SK-N-SH (cell line): ENCODE results near the gene CDK15.

Source experiments
- CTCF ChIP-seq: fragments of 200-600 bp; sonication (generic); IDR thresholded peaks from 2 replicates; pipeline ENCODE4 v1.6.1; 2017; ENCODE audit warnings: antibody characterized with exemption, mild to moderate bottlenecking, moderate library complexity
- EP300 ChIP-seq, 2 experiments: IDR thresholded peaks; 2 replicates each; pipeline versions ENCODE4 v1.4.0 to v1.6.1; 2012; ENCODE audit warnings: borderline replicate concordance in 1 of 2, low read depth in 1 of 2, low read length in 1 of 2
- FOXJ3 ChIP-seq: sonication (generic); formaldehyde crosslinking; IDR thresholded peaks from 2 replicates; pipeline ENCODE4 v1.5.1; 2020; ENCODE audit warnings: mild to moderate bottlenecking, missing genetic modification reagents
- FOXM1 ChIP-seq: IDR thresholded peaks from 2 replicates; pipeline ENCODE4 v1.4.0; 2012; ENCODE audit warnings: low read depth, mild to moderate bottlenecking
- GABPA ChIP-seq: IDR thresholded peaks from 2 replicates; pipeline ENCODE4 v1.4.0; 2012; ENCODE audit warnings: low read depth, mild to moderate bottlenecking
- JUND ChIP-seq: IDR thresholded peaks from 2 replicates; pipeline ENCODE4 v1.4.0; 2012
- NFIC ChIP-seq: IDR thresholded peaks from 2 replicates; pipeline ENCODE4 v1.4.0; 2012; ENCODE audit warnings: borderline replicate concordance
- PBX3 ChIP-seq: IDR thresholded peaks from 2 replicates; pipeline ENCODE4; 2012
- POLR2AphosphoS5 ChIP-seq: IDR thresholded peaks from 2 replicates; pipeline ENCODE4 v1.6.1; 2012; ENCODE audit warnings: low read depth, low read length
- RFX5 ChIP-seq: IDR thresholded peaks from 2 replicates; pipeline ENCODE4 v1.6.1; 2012; ENCODE audit warnings: mild to moderate bottlenecking, improper control_type of control experiment, low read length
- TAF1 ChIP-seq: IDR thresholded peaks from 2 replicates; pipeline ENCODE4 v1.6.1; 2012; ENCODE audit warnings: low read depth, mild to moderate bottlenecking, low read length, moderate library complexity, borderline replicate concordance

- no peak for TF ChIP-seq CTCF
- no peak for TF ChIP-seq PBX3
- no peak for TF ChIP-seq JUND
- no peak for TF ChIP-seq FOXM1
- no peak for TF ChIP-seq FOXJ3 (CRISPR knock-in tag)
- no peak for TF ChIP-seq RFX5
- TF ChIP-seq TAF1, result no peak
- TF ChIP-seq EP300 (IDR thresholded peaks at IDR 0.05; ENCODE audit: borderline replicate concordance in 1 of 2, low read depth in 1 of 2, low read length in 1 of 2), result no peak
- no peak for TF ChIP-seq GABPA
- TF ChIP-seq NFIC, result no peak
- no peak for TF ChIP-seq POLR2AphosphoS5
Measured at GRCh38 chr2:201879996-201880395, 73.7 kb downstream of the CDK15 start.
